ENCODE results near the gene CKAP2L.

CKAP2L gene

DNA sequence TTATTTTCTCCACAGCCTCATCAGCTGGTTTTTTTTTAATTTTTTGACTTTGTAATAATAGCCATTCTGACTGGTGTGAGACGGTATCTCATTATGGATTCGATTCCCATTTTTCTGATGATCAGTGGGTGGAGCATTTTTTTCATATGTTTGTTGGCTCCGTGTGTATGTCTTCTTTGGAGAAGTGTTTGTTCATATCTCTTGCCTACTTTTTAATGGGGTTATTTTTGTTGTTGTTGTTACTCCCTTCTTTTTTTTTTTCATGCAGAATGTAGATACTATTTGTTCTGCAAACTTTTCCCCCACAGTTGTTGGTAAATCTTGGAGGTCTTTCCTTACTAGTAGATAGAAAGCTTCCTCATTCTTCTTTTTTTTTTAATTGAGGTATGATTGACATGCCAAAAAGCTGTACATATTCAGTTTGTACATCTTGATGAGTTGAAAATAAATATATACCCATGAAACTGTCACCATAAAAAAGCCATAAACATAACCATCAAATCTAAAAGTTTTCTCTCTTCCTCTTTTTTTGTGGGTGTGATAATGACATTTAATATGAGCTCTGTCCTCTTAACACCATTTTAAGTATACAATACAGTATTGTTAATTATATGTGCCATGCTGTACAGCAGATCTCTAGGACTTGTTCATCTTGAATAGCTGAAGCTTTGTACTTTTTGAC is 65.4 kb downstream of the CKAP2L start:
- TF ChIP-seq, protein P1, sequence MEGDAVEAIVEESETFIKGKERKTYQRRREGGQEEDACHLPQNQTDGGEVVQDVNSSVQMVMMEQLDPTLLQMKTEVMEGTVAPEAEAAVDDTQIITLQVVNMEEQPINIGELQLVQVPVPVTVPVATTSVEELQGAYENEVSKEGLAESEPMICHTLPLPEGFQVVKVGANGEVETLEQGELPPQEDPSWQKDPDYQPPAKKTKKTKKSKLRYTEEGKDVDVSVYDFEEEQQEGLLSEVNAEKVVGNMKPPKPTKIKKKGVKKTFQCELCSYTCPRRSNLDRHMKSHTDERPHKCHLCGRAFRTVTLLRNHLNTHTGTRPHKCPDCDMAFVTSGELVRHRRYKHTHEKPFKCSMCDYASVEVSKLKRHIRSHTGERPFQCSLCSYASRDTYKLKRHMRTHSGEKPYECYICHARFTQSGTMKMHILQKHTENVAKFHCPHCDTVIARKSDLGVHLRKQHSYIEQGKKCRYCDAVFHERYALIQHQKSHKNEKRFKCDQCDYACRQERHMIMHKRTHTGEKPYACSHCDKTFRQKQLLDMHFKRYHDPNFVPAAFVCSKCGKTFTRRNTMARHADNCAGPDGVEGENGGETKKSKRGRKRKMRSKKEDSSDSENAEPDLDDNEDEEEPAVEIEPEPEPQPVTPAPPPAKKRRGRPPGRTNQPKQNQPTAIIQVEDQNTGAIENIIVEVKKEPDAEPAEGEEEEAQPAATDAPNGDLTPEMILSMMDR (IDR thresholded peaks at IDR 0.05; ENCODE audit: extremely low read depth, insufficient read depth, missing control alignments), result no peak
- in situ Hi-C loops (cut with MboI; ENCODE audit: low pct_unique_long_range_greater_than_20kb, low sequenced_read_pairs, unreplicated experiment), result no loop called here
- DNase-seq (ENCODE audit: low spot score), result no peak

DNA sequence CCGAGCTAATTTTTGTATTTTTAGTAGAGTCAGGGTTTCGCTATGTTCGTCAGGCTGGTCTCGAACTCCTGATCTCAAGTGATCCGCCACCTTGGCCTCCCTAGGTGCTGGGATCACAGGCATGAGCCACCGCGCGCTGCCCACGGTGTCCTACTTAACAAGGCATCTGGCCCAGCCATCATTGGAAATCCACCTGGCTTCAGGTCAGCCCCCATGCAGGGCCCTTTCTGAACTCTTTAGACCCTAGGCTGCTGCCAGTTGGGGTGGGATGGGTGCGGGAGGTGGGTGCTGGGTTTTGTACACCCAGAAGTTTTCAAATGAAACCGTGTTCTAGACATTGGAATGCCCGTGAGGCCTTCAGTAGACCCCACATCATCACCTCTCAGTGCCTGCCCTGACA is 70.2 kb downstream of the CKAP2L start:
- TF ChIP-seq, protein P1 (IDR thresholded peaks at IDR 0.05; ENCODE audit: extremely low read depth, insufficient read depth, missing control alignments), result no peak
- DNase-seq (ENCODE audit: low spot score), result no peak
- in situ Hi-C loops (cut with MboI; ENCODE audit: low pct_unique_long_range_greater_than_20kb, low sequenced_read_pairs, unreplicated experiment), result no loop called here

DNA sequence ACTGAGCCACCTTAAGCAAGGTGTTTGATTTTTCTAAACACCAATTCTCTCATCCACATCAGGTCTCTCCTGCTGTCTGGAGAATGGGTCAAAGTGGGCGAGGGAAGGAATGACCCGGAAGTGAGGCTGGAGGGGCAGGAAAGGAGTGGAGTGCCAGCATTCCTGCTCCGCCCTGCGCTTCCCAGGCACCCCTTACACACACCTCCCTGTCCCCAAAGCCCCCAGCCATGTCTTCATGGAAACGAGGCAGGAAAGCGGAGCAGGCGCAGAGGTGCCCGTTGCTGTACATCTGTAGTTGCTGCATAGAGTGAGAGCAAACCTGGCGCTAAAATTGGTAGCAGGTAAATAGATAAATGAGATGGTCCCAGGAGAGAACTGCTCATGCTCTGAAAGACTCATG is 70.8 kb downstream of the CKAP2L start:
- in situ Hi-C loops (cut with MboI; ENCODE audit: low pct_unique_long_range_greater_than_20kb, low sequenced_read_pairs, unreplicated experiment), result no loop called here
- TF ChIP-seq, protein P1 (IDR thresholded peaks at IDR 0.05; ENCODE audit: extremely low read depth, insufficient read depth, missing control alignments), result no peak
- DNase-seq (ENCODE audit: low spot score), result no peak

DNA sequence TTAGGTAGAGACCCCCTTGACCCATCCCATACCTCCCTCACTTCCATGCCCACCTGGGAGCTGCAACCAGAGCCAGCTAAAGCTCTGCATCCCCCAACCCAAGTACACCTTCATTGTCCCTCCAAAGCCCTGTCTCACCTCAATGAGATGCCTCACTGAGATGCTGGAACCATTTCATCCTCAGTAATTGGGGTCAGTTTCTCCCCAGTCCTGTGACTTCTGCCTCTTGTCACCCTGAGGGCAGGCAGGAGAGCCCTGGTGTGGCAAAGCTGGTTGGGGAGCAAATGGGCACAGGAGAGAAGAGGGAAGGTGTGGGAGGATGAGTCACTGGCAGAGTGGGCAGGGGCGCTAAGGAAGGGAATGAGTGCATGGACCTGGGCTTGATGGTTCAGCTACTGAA is 71.5 kb downstream of the CKAP2L start:
- in situ Hi-C loops (cut with MboI; ENCODE audit: low pct_unique_long_range_greater_than_20kb, low sequenced_read_pairs, unreplicated experiment), result no loop called here
- no peak for DNase-seq (ENCODE audit: low spot score)
- TF ChIP-seq, protein P1 (IDR thresholded peaks at IDR 0.05; ENCODE audit: extremely low read depth, insufficient read depth, missing control alignments), result no peak

DNA sequence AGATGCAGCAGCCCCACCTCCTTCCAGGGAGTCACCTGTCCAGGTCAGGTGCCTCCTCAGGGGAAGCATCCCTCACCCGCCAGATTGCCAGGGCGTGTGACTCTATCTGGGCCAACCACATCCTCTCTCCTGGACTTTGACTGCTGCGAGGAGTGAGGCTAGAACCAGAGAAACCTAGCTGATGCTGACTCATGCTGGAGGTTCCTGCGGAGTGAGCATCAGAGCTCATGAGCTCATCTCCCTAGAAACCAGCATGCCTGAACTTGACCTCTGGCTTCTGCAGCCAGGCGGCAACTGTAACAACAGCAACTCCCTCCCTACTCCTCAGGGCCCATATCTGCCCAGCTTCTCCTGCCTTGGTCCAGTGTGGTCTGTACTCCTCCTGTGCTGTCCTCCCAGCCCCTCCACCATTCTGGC is 71.9 kb downstream of the CKAP2L start:
- TF ChIP-seq, protein P1 (IDR thresholded peaks at IDR 0.05; ENCODE audit: extremely low read depth, insufficient read depth, missing control alignments), result no peak
- in situ Hi-C loops (cut with MboI; ENCODE audit: low pct_unique_long_range_greater_than_20kb, low sequenced_read_pairs, unreplicated experiment), result no loop called here
- DNase-seq (ENCODE audit: low spot score), result peak; percentile 79

DNA sequence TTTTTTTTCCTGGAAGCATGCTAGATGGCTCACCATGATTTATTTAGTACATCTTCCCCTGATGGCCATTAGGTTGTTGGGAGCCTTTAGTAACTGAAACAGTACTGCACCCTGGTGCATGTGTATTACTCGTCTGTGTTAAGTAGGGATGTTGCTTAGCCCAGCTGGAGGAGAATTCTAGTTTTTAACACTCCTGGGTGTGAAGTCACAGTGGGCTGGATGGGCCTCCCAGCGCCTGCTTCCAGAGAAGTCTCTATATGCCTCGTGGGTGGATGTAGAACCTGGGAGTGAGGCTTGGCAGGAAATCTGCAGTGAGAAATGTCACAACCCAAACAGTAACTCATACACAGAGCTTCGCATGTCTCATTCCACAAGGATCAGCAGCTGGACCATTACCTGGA is 72.5 kb downstream of the CKAP2L start:
- TF ChIP-seq, protein P1 (IDR thresholded peaks at IDR 0.05; ENCODE audit: extremely low read depth, insufficient read depth, missing control alignments), result no peak
- in situ Hi-C loops (cut with MboI; ENCODE audit: low pct_unique_long_range_greater_than_20kb, low sequenced_read_pairs, unreplicated experiment), result no loop called here
- no peak for DNase-seq (ENCODE audit: low spot score)
